T-helper 1 cell (primary cell): Measurements from ENCODE around the gene ASPSCR1.

ENCODE experiments used
- DNase-seq, 5 donors: peaks; one replicate each; pipeline ENCODE4 v3.0.0-alpha.2; 2012 to 2020

ASPSCR1 gene

DNA sequence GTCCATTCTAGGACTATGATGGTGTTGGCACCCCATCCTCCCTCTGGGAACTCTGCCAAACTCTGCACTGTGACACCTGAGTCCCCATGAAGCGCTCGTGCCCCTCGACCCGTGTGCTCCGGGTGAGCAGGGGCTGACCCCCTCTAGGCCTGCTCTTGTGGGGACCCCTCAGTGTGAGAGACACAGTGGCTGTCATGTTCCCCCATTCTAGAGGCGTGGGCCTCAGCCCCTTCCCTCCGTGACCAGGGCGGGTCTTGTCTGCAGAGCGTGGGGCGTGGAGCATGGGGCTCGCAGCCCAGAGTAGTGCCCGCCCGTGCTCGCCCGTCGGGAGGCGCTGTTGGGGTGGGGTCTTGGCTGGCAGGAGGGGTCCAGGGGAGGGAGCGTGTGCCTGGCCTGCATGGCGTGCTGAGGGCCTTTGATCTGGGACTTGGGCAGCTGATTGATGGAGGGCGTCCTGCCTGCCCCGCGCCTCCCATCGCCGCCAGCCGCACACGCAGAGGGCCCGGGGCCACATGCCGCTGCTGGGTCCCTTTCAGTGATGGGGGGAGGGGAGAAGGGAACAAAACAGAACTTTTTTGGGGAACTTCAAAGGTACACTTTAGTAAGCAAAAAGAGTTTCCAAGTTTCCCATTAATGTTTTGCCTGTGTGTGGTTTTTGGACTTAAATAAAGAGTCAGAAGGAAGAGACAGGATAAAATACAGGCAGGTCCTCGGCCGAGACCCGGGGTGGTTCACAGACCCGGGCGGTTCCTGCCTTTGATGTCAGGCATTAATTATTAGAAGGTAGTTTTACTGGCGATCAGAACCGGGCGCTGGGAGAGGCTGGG is 22.8 kb downstream of the ASPSCR1 start:
- DNase-seq, result no peak

DNA sequence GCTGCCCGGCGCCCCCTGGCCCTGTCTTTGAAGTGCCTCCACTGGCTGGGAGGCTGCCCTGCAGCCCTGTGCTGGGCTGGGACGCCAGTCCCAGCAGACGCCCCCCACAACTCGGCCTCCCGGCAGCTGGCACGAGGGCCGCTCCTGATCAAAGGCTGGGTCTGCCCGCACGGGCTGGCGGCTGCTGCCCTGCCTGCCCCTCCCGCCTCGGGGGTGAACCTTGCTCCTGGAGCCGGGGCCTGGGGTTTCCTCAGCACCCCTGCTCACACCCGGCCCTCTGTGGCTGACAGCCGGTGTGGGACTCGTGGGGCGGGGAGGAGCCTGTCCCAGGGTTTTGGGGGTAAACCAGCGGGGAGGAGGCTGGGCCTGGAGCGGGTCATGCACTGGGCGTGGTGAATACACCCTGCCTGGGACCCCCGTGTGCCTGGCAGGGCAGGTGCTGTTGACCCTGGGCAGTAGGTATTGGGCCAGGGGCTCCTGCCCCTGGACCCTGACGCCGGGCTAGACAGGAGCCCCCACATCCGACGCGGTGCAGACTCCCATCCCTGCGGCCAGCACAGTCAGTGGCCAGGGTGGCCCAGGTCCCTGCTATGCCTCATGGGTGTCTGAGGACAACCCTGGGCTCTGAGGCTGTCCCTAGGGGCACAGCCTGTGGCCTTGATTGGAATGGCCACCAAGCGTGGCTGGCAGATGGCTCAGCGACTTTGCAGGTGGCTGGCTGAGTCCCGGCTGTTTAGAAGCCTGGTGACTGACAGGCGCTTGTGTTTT is 23.6 kb downstream of the ASPSCR1 start:
- DNase-seq, result no peak

DNA sequence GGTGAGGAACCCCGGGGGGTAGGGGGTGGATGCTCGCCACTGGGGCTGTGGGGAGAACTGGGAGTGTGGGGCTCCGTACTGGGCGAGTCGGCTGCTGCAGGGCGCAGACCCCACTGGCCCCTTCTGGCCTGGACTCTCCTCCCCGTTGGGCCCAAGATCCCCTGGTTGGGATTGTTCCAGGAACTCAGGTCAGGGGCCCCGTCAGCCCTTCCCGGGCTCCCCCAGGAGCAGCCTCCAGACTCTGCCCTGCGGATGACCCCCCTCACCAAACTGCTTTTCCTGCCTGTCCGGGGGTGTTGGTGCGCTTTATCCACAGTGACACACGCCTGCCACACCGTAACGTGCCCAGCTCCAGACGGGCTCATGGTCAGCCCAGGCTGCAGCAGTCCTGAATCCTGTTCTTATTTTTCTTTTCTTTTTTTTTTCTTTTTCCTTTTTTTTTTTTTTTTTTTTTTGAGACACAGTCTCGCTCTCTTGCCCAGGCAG is 24.2 kb downstream of the ASPSCR1 start:
- DNase-seq, result no peak

DNA sequence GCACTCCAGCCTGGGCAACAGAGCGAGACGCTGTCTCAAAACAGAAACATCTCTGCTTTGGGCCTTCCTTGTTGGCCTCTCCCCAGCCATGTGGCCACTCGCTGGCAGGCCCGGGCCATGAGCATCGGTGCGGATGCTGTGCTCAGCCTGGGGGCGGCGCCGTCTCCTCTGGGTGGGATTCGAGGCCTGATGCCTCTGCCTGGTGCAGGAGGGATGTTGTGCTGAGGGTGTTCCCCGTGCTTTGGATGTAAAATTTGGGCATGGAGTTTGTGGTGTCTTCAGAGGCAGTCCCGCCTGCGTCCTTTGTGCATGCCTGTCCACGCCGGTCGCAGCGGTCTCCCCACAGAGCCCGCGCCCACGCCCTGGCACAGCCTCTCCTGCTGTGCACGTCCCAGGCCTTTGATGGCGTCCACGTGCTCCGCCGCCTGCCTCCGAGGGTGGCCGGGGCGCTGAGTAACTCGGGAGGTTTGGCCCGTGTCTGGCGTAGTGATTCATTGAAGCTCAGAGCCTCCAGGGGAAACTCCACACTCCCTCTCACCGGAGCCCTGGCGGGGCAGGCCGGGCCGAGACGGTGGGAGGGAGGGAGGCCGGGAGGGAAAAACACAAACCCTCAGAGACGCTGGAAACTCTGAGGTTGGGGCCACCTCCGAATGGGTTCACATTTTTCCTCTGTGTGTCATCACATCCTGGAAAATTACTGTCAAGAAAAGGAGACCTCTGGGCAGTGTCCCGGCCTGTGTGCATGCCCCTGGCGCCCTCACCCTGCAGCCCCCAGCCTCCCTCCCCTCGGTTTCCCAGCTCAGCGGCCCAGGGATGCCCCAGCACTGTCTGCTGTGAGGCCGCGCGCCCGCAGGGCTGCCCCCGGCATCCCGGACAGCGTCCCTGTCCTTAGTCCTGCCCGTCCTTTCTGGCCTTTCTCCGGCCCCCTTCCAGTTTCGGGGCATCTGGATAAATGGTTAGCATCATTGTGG is 26.3 kb downstream of the ASPSCR1 start:
- DNase-seq, result no peak

DNA sequence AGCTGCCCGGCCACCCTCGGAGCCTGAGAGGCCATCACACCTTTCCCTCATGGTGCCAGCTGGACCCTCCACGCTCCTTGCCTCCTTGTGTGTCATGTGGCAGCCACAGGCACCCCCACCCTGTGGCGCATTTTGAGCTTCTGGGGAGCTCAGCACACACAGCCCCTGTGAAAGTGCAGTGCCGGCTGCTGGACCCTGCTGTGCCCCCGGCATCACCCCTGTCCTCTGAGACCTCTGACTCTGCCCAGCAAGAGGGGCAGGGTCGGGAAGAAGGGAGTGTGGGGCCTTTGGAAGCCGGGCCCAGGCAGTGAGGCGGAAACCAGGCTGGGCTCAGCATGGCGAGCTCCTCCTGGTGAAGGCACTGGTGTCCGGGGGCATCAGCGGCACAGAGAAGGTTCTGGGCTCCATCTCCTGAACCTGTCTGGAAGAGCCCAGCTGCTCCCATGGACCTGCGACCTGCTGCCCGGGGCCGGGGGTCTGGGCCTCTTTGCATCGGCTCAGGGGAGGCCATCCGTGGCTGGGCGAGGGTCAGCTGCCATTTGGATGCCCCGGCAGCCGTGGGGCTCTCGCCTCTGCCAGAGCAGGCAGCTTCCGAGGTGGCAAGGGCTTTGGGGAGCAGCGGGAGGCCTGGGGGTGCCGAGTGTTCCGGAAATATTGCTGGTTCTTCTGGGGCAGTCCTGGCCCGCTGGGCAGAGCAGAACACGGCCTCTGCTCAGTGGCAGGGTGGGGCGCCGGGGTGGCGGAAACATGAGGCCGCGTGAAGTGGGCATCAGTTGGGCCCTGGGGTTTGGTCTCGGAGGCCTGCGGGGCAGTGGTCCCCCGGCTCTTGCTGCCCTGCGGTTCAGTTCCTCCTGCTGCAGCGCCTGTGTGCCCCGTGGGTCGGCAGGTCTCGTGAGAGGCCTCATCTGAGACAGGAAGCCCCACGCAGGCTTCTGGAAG is 27.4 kb downstream of the ASPSCR1 start:
- no peak for DNase-seq

DNA sequence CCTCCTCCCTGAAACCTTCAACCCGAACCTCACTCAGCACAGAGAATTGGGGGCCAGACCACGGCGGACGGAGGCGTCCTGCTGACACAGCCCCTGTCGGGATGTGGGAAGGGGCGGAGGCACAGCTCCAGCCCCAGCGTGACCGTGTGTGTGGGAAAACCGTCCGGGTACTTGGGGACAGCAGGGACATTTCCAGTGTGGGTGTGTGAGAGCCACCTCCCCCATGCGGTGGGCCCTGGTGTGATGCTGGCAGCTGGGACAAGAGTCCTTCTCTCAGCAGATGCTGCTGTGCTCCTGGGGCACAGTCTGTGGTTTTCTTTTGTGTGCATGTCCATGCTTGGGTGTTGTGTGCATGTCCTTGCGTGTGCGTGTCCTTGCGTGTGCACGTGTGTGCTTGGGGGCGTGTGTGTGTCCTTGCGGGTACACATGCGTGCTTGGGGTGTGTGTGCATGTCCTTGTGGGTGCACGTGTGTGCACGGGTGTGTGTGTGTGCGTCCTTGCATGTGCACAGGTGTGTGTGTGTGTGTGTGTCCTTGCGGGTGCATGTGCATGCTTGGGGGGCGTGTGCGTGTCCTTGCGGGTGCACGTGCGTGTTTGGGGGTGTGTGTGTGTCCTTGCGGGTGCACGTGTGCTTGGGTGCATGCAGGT is 28.4 kb downstream of the ASPSCR1 start:
- DNase-seq, result no peak

DNA sequence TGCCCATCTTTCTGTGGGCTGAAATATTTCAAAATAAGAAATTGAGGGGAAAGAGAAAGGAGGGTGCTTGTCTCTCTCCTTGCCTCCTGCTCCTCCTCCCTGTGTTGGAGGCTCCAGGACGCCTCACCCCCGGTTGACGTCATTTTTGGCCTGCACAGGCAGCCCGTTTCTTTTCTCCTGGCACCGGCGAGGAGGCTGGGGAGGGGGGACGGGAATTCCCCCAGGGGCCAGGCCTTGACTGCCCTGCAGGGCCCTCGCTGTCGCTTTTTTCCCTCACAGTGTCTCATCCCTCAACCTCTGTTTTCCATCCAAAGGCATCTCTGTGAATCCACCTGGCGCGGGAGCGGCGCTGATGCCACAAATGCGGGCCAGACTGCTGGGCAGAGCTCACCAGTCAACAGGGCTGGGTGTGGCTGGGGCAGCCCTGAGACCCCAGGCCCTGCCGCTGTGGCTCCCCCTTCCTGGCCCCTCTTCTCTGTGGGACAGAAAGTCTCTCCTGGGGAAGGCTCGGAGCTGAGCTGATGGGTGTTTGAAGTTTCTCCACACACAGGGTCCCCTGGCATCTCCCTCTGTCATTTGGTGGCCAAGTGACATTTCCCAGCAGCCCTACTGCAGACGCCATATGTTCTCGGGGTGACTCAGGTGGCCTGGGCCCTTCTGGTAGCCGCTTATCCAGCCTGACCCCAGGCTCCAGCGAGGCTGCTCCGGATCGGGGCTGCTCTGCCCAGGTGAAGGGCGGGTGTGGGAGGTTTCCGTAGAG is 29.2 kb downstream of the ASPSCR1 start:
- no peak for DNase-seq

DNA sequence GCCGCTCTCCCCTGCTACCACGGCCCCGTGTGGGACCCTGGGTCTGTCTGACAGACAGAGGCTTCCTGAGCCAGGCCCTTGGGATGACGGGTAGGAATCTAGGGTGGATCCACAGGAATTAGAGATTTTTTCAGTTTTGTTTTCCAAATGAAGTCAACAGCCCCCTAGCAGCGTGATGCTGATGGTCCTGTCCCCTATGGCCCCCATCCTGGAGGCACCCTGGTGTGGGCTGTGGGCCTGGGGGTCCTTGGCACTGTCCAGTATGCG is 29.7 kb downstream of the ASPSCR1 start:
- no peak for DNase-seq

DNA sequence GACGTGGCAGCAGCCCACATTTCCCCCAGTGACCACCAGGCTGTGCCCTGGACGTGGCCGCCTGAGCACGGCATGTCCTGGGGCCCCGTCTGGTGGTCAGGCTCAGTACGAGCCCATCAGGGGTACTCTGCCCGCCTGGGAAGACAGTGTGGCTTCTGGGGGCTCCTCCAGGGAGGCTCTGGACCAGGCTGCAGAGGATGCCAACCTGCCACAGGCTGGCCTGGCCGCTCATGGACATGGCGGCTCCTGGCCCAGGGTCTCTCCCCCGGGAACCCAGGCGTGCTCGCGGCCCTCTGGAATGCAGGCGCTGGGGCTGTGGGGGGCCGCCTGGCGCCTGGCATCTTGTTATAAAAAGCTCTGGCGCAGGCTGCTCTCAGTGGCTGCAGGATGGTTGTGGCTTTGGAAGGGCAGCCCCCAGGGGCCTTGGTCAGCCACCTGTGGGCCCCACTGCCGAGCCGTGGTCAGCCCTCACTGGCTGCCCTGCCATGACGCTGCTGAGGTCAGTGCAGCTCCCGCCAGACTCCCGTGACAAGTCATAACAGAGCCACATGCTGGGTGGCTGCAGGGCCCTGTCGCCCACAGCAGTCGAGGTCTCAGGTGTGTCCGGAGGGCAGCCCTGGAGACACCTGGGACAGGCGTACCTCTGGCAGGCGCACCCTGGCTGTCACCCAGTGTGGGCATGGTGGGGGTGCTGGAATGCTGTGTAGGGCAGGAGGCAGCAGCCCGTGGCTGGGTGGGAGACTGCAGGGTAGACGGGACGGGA is 30.2 kb downstream of the ASPSCR1 start:
- DNase-seq, result no peak

DNA sequence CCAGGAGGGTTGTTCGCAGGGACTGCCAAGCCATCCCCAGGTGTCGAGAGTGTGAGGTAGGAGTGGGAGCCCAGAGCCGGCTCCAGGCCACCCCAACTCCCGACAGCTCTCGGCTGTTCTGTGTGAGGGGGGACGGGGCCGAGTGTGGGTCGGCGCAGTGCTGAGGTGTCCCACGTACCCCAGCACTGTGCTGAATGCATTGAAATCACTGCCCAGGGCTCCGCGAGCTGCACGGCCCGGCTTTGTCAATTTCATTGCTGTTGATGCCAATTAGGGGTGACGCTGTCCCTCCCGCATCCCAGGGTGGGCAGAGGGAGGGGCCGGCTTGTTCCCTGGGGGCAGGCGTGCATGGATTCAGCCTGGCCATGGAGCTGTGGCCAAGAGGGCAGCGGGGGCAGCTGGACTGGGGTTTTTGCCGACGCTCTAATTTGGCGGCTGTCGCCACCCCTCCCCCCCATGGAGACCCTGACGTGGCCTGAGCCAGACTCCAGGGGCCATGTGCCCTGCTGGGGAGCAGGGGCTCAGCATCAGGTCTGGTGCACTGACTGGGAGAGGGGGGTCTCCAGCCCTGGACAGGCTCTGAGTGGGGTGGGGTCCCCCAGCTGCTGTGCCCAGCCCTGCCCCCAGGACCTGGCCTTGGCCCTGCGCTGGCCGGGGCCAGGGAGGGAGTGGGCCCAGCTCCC is 31.0 kb downstream of the ASPSCR1 start:
- no peak for DNase-seq

DNA sequence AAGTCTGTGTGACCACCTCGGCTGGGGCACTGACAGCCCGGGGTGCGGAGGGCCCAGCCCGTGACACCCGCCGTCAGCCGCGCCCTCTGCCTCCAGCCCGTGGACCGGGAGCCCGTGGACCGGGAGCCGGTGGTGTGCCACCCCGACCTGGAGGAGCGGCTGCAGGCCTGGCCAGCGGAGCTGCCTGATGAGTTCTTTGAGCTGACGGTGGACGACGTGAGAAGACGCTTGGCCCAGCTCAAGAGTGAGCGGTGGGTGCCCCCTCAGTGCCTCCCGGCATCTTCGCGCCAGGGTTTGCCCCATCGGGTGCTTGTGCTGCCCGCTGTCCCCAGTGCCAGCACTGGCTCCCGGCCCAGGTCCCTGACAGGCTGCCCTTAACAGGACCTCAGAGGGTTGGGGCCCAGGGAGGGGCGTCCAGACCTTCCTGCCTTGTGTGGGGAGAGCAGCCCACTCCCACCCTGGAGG is 31.5 kb downstream of the ASPSCR1 start:
- DNase-seq, result no peak

DNA sequence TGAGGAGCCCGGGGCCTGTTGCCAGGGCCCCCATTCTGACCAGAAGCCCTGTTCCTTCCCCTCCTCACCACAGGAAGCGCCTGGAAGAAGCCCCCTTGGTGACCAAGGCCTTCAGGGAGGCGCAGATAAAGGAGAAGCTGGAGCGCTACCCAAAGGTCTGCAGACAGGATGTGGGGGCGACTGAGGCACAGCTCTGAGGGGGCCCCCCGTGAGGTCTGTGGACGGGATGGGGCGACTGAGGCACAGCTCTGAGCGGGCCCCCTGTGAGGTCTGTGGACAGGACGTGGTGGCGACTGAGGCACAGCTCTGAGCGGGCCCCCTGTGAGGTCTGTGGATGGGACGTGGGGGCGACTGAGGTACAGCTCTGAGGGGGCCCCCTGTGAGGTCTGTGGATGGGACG is 32.0 kb downstream of the ASPSCR1 start:
- DNase-seq, result no peak

DNA sequence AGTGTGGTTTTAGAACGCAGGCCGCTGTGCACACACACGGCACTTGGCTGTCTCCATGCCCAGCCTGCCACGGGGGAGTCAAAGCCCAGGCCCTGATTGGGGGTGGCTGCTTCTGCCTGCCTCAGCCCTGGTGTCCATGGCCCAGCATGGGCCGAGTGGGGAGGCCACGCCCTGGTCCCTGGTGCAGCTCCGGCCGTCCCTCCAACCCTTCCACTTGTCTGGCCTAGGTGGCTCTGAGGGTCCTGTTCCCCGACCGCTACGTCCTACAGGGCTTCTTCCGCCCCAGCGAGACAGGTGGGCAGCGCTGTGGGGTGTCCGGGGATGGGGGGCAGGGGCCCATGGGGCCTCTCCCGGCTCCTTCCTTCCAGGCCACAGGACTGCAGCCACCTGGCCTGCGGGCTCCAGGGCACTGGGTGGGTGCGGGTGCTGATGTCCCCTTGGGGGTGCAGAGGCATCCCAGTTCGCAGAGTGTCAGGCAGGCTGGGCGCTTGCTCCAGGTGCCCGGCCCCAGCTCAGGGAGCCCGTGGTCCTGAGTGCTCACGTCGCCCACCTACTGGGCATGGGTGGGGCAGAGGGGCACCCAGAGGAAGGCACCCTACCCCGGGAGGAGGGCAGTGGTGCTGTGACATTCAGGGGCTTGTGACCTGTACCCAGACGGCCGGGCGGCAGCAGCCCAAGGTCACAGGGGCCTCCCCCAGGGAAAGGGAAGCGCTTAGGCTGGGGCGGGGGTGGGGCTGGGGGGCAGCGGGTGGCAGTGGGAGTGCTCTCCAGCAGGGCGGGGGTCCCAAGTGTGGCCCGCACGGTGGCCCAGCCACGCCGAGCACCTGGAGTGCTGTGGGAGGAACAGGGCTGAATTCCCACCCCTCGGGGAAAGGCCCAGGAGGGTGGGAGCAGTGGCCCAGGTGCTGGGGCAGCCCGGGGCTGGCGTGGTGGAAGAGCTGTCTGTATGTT is 33.4 kb downstream of the ASPSCR1 start:
- DNase-seq, result no peak

DNA sequence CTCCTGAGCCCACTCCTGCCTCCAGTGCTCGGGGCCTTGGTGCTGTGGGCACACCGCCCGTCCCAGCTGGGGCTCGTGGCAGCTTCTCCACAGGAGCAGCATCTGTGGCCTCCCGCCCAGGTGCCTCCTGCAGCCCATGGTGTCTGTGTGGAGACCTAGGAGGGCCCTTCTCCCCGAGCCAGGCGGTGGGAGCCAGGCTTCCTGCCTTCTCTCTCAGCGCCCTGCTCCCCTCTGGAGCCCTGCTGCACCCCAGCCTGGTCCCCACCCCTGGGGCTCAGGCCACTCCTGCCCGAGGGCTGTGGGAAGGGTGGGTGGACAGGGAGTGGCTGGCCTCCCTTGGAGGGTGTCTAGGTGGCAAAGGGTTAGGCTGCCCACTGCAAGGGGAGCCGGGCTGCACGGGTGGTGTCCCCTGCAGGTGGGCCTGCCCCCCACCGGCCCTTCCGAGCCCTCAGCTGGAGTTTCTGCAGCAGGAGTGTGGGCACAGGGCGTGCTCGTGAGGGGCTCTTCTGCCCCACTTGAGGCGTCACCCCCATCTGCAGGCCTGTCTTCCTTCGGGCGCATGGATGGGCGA is 34.3 kb downstream of the ASPSCR1 start:
- DNase-seq, result no peak

DNA sequence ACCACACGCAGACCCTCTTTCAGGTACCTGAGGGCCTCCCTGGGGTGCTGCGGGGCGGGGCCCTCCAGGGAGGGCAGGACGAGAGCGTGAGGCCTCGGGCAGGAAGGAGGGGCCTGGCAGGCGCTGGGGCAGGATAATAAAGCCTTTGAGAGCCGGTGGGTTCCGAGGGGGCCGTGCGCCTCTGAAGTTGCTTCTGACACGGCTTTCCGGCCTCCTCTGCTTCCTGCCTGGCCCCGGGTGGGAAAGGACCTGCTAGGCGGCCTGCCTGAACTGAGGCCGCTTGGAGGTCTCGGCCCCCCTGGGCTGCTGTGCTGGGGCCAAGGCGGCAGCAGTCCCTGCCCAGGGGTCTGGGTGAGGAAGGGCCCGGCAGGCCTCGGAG is 34.8 kb downstream of the ASPSCR1 start:
- no peak for DNase-seq

DNA sequence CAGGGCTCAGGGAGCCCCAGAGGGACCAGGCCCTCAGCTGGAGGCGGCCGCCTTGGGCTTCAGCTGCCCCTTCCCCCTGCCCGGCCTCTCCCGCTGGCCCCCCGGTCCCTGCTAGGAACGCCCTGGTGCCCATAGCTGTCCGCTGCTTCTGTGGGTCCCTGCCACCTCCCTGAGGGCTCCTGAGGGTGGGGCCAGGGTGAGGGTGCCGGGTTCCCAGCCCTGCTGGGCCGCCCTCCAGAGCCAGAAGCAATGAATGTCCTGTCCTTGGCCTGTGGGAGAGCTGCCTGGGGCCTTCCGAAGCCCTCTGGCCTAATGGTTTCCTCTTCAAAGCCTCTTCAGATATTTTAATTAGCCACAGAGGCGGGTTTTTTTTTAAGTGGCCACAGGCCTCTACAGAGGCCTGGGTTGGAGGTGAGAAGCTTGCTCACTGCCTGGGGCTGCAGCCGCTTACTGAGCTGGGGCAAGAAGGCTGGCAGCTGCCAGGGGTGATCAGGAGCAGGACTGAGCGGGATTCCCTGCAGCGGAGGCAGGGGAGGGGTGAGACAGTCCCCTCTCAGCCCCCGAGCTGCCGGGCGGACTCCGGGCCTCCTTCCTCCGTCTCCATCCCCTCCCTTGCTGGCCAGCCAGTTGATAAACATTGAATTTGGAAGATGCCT is 35.3 kb downstream of the ASPSCR1 start:
- DNase-seq, result no peak

DNA sequence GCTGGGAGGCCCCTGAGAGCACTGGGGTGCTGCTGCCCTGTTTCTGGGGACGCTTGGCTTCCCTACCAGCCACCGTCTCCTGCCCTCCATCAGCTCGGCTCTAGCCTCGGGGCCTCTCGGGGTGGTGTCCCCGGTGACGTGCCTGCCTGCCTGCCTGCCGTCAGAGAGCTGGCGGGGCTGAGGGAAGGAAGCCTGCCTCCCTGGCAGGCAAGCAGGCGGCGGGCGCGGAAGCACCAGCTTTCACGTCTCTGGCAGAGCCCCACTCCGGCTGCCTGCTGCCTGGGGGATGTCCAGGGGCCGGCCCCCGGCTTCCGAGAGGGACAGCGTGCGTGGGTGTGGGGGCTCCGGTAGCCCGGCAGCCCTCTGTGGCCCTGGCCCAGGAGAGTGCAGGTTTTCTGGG is 35.9 kb downstream of the ASPSCR1 start:
- no peak for DNase-seq
